NCI-H1417 treated with DMSO at 0.1 percent for 48 hours (cell line): ENCODE results near the gene MFGE8.
A peak's percentile ranks its signal among the peaks of the same experiment; 100 is the strongest.

Experiments
- DNase-seq: peaks from one replicate; lab custom pipeline; 2025; lab: John Stamatoyannopoulos, UW

Gene MFGE8

DNA sequence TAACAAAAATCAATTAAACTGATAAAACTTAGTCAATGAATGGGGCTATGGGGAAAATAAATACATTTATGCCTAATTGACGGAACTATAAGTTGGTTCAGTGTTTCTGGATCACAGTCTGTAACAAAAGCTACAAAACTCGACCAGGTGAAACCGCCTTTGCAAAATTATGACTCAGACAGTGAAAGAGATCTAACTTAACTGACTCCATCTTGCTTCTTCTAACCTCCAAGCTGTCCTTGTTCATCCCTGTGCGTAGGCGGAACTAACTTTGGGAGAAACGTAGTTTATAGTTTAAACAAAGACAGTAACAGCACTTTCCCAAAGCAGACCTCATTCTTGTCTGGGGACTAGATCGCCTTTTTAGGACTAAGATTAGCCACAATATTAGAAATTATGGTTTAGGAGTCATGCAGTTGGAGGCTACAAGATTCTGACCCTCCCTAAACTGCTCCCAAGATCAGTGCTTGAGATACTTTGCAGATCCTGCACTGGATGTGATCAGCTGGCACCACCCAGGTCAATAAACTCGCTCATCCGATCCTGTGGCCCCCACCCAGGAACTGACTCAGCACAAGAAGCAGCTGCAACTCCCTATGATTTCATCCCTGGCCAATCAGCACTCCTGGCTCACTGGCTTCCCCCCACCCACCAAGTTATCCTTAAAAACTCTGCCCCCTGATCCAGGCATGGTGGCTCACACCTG is 7.2 kb upstream of the MFGE8 start:
- no peak for DNase-seq

DNA sequence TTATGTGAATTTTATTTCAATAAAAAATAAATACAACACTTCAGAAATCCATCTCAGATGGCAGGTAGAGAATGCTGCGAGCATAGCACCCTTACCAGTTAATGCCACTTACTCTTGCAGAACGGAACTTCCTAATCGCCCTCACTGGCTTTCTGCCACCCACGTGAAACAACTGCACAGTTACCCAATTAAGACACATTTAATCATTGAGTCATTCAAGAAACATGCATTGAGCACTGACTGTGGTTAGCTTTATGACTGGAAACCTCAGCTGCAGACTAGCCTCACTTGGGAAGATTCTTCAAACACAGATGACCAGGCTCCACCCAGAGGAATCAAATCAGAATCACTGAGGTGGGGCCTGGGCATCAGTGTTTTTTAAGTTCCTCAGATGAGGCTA is 5.6 kb upstream of the MFGE8 start:
- no peak for DNase-seq

DNA sequence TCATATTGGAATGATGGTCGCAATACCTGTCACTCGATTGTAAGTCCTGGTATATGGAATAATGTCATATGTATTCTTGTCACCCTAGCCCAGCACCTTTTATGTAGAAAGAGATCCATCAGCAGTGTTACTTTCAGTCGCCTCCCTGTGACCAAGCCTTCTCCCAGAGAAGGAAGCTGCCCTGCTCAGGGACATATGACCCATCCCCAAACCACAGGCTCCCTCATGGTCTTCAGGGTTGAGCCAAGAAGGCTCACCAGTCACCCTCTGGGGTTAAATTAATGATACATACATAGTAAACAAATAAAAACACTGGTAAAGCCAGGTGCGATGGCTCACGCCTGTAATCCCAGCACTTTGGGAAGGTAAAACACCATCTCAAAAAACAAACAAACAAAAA is 4.6 kb upstream of the MFGE8 start:
- DNase-seq: no peak

DNA sequence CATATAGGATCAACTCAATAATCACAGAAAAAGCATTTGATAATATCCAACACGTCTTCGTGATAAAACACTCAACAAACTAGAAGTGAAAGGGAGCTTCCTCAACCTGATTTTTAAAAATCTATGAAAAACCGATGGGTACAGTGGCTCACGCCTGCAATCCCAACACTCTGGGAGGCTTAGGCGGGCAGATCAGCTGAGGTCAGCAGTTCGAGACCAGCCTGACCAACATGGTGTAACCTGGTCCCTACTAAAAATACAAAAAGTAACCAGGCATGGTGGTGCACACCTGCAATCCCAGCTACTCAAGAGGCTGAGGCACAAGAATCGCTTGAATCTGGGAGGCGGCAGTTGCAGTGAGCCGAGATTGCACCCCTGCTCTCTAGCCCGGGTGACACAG is 2.2 kb upstream of the MFGE8 start:
- no peak for DNase-seq

DNA sequence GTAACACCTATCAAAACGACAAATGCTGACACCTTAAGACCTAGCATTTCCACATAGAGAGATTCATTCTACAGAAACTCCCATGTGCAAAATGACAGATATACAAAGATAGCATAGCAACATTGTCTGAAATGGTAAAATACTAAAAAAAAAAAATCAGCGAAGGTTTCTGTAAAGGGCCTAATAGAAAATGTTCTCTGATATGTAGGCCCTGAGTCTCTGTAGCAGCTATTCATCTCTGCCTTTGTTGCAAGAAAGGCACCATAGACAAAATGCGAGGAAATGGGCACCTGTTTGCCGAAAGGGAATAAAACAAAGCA is 631 bp upstream of the MFGE8 start:
- no peak for DNase-seq

DNA sequence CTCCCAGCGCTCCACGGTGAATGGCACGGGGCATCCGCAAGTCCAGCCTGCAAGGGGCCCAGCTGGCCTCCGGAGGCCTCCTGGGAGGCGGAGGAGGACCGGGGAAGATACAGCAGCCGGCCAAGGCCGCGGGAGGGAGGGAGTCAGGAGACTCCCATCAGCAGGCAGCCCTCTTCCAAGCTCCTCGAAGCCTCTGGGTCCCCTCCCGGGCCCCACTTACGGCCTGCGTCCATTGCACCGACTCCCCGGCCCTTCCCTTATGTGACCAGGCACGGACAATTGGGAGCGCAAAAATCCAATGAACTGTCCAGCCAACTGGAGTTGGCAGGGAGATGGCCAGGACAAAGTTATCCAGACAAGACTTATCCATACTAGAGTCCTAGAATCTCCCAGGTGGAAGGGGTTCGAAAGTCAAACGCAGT is 668 bp downstream of the MFGE8 start:
- DNase-seq: no peak

DNA sequence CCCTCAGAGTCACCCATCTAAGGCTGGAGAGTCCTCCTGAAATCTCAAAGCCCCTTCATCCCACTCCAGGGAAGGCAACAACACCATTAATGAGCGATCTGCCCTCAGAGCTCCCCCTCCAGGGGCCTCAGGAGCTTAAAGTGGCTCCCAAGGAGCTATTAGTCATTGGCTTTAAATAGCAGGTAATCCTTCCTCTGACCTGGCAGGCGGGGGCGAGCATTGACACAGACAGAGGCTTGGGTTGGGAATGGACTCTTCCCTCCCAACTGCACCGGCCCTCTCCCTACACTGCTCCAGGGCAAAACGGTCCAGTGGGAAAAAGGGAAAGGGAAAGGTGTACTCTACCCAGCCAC is 1.4 kb downstream of the MFGE8 start:
- no peak for DNase-seq

DNA sequence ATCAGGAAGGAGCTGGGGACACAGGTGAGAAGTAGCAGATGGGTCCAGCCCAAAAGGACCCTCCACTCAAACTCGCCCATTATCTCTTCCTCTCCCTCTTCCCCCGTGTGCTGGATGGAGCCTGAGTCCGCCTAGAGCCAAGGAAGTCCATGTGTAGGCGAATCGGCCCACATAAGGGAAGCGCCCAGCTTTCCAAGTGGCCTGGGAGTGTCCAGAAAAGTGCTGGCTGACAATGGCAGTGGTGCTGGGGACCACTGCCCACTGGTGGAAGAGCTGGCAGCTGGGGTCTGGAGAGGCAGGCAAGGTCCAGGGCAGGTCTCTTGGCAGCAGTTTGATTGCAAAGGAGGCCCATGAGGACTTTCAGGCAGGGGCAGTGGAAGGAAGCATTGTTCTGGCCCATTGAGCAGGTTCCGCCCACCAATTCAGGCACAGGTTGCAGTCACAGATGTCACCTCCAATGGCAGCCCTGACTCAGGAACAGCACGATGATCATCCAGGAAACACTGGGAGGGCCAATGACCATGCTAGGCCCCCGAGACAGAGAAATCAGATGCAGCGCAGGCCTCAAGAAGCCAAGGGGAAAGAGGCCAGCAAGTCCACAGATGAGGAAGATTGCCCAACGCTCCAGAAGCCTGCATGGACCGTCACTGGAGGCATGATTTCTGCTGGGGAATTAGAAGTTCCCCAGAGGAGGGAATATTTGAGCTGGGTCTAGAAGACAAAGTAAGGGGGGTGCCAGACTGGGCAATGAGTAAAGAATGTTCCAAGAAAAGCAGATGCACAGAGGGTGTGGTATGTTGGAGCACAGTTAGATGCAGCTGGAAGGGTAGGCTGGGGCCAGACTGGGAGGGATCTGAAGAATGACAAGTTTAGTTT is 3.0 kb downstream of the MFGE8 start:
- no peak for DNase-seq

DNA sequence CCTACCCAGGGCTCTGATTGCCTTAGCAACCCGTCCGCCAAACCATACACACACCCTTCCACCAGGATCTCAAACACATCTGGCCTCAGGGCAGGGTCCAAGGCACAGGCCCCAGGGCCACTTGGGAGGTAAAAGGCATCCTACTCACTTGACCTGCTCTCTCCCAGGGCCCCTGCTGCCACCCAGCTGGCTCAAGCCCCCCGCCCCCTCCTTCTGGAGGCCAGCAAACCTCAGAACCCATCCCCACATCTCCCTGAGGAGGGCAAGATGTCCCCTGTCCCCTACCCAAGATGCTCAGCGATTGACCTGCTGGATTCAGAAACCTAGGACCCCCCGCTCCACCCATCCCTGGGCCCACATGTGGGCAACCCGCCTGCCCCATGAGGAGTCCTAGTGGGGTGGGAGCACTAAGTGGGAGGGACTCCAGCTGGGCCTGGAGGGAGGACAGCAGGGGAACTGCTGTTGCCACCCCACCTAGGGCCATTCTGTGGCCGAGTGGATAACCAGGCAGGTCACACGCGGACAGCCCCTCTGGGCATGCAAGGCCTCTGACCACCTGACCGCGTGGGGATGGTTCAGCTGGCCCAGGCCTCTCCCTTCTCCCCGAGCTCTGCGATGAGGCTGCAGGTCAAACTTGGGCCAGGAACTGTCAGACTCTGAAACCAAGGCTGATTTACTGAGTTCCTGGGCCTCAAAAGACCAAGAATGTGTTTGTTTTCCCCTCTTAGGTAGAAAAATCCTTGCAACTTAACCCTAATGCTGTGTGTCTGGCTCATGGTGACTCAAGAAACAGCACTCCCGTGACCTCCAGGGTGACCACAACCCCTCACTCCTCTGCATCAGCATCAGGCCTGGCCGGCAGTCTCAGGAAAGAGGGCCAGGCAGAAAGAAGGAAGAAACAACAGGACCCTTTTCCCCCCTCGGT is 4.2 kb downstream of the MFGE8 start:
- no peak for DNase-seq

DNA sequence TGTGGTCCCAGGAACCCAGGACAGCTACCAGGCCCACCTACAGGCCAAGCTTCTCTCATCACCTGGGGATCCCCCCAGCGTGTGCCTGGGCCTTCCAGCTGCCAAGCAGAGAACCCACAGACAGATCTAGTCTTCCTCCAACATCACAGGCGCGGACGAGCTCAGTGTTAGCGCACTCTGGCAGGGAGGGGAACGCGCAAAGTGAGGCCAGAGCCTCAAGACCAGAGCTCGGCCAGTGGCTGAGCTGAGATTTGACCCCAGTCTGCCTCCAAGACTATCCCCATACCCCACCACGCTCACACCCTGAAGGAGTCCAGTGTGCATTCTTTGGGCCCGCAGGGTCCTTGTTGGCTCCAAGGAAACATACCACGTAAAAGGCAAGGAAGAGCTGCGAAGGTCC is 5.1 kb downstream of the MFGE8 start:
- DNase-seq: no peak

DNA sequence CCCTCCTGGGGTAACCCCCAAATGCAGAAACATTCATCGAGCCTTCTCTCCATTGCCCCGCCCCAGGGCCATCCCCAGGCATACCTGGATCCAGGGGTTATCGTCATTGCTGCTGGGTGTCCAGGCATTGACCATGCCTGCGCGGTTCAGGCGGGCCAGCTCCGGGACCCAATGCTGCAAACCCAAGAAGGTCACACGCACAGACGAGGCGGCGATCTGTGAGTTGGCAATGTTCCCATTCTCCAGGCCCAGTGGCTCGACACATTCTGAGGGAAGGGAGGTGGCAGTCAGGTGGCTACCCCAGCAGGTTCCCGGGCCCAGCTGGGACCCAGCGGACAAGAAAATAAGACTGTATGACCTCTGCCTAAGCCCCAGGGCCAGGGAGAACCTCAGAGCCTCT is 6.1 kb downstream of the MFGE8 start:
- no peak for DNase-seq

DNA sequence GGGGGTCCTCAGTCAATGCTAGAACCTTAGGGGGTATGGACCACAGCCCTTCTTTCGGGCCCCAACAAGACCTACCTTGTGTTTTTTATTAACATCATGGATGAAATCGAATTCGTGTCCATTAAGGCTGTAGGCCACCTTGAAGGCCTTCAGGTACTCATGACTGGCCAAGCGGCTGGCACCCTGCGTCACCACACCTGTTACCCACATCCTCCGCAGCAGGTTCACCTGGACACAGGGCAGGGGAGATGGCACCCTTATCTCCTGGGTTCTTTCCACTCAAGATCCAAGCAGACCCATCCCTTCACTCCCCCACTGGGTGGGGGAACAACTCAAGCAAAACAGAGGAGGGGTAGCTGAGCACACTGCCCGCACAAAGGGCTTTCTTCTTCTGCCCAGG is 6.6 kb downstream of the MFGE8 start:
- DNase-seq: no peak

DNA sequence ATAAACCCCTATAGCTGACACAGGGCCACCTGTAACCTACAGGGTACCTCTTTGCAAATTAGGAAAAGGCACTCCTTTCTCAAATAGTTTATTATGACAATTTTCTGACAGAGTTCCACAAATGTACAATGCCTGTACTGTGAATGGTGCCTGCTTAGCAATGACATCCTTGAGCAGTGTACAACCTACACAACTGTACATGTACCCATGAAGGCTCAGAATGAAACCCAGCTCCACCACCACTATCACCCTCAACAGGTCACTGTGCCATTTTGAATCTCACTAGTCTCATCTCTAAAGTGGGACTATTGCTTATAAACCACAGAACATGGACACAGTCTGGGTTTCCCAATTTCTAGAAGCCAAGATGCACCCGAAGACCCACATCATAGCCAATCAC is 7.0 kb downstream of the MFGE8 start:
- no peak for DNase-seq

DNA sequence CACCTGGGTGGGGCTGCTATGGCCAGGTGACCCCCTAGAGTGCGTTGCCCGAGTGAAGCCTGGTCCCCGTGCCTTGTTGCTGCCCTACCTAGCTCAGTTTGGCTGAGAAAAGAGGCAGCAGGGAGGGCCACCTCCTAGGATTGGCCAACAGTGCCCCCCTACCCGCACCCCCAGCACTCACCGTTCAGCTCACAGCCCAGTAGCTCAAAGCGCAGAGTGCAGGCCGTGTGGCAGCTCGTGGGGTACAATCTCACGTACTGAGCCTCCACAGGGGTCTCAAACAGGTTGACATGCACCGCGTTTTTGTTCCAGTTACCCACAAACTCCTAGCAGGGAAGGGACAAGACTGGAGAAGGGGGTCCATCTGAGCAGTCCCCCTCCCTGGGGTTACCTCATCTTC is 7.6 kb downstream of the MFGE8 start:
- no peak for DNase-seq

DNA sequence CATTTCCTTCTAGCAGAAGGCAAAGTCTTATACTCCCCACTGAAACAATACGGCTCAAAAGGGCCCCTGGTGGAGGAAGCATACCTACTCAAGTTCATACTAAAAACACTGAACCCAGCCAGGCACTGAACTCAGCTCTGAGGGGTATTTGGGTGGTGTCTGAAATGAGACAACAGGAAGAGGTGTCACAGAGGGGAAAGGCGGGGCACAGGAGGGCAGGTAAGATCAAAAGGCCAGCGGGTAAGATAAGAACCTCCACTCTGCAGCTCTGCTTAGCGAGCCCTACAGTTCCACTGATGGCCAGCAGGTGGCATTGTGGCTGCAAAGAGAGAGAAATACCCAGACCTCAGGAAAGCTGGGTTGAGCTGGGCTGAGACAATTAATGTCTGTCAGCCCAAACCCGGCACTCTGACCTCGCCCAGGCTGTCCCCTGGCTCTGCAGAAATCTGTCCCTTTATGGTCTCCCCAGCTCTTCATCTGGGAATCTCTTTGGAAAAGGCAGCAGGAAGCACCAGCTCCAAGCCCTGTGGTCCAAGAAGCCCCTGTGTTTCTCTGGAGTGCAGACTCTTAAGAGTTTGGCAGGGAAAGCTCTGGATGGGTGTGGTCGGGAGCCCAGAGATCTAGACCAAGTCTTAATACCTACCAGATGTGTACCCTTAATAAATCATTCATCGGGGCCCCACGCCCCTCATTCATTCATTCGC is 8.4 kb downstream of the MFGE8 start:
- DNase-seq: peak; percentile 28

DNA sequence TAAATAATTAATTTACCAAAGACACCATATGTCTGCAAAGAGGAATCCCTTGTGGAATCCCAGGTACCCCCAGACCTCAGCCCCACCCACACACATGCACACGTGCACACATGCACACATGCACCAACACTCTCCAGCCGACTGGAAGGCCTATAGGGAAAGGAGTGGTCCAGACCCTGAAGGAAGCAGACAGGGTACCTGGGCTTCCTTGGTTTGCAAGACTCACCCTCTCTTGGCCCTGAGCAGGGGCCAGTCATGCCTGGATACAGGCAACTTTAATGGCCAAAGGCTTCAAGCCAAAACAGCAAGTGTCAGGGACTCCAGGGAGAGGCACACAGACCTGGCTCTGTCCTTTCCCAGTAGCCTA is 8.9 kb downstream of the MFGE8 start:
- DNase-seq: no peak

DNA sequence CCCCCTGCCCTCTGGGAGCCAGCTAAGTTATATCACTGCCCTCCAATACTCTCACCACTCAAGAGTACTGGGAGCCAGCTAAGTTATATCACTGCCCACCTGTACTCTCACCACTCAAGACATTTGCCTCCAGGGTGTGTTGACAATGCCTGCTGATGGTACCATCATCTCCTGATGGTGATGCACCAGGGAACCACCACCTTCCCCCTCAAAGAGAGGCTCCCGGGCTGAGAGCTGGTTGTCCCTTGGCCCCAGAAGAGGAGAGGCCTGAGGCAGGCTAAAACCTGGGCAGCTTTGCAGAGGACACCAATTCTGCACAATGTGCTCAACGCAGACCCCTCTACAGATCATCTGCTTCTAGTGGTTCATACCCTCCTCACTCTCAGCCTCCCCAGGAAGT is 10.3 kb downstream of the MFGE8 start:
- DNase-seq: no peak

DNA sequence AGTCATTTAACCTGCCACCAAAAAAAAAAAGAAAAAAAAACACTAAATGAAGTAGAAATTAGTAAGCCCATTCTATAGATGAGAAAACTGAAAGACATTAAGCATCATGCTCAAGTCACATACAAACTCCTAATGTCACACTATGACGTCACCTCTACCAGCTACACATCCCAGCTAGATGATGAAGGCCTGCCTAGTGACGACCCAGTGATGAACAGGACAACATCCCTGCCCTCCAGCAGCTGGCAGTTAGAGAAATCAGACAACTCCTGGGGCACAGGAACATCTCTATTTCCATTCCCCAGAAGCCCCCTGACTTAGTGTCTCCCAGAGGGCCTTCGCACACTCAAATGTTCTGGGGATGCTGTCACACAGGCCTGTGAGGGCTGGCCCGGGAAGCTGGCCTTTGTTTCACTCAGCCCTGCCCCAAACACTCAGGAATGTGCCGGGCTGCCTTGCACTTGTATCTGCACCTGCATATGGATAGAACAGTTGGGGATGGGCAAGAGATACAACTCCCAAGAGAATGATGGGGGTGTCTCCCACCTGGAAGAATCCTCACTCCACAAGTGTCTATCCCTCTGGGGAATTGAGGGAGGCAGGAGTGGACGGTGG is 10.9 kb downstream of the MFGE8 start:
- DNase-seq: no peak

DNA sequence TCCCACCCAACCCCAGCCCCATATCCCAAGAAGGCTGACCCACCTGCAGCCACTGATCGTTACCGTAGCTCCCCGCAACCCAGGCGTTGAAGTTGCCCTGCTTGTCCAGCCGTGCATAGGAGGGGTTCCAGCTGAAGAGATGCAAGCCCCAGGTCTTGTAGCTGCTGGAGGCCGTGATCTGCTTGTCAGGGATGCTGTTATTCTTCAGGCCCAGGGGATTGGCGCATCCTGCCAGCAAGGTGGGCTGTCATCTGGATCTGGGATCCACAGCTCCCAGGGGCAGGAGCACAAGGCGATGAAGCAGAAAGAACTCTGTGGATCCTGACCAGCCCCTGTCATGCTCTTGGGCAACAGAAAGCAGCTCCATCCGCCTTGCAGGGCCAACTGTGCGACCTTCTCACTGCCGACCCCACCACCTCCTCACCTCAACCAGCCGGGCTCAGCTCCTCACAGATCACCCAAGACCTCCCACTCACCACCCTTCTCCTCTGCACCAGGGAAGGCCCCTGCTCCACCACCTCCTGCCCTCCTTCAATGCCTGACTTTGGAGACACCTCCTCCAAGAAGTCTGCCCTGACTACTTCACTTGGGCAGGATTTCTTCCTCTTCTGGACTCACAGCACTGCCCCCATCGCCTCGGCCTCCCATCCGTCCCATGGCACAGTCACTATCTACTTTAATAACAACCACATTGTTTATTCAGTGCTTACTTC is 11.5 kb downstream of the MFGE8 start:
- DNase-seq: no peak

DNA sequence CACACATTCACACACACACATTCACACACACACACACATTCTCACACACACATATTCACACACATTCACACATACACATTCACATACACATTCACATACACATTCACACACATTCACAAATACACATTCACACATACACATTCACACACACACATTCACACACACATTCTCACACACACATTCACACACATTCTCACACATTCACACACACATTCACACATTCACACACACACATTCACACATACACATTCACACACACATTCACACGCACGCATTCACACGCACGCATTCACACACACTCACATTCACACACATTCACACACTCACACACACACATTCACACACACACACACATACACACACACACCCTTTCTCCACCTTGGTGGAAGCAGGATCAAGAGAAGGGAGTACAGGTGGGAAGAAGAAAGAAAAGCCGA is 12.2 kb downstream of the MFGE8 start:
- DNase-seq: no peak
